Testis (tissue), 2 donors: ENCODE data around the gene PCMTD2.

ENCODE experiments used
- CTCF ChIP-seq, 3 experiments: fragments of 450-650 bp in 2 of 3; fragments of 200-600 bp in 1 of 3; sonication (generic) in 1 of 3; IDR thresholded peaks; one replicate each; pipeline ENCODE4 v1.5.1; 2016 to 2019; ENCODE audit warnings: antibody characterized with exemption in 3 of 3, mild to moderate bottlenecking in 2 of 3, moderate library complexity in 1 of 3
- POLR2A ChIP-seq: fragments of 450-650 bp; IDR thresholded peaks from one replicate; pipeline ENCODE4 v1.6.1; 2017; ENCODE audit warnings: antibody characterized with exemption, mild to moderate bottlenecking, moderate library complexity

- no peak for TF ChIP-seq CTCF (IDR thresholded peaks at IDR 0.05)
- no peak for TF ChIP-seq POLR2A
These were observed 47.6 kb upstream of the PCMTD2 start for GRCh38 chr20:64207641-64208590.
